Measurements from ENCODE around the gene ANTKMT.
A peak's percentile ranks its signal among the peaks of the same experiment; 100 is the strongest.
"Not testable (repeated sequence)": the region's sequence is repeated elsewhere in the genome, so short reads cannot be mapped to it uniquely, and the experiment has no call there.

ANTKMT gene

GRCh38 chr16:746637-747036 is 25.7 kb downstream of the ANTKMT start:
- no peak for DNase-seq

GRCh38 chr16:747978-748746 is 27.2 kb downstream of the ANTKMT start:
- no peak for DNase-seq

- DNase-seq, result no peak
These were observed 28.1 kb downstream of the ANTKMT start for GRCh38 chr16:749010-749409.

GRCh38 chr16:750485-750884 is 29.5 kb downstream of the ANTKMT start:
- DNase-seq, result no peak

- no peak for DNase-seq
These were observed 30.4 kb downstream of the ANTKMT start for GRCh38 chr16:751152-752006.

GRCh38 chr16:752007-752312 is 31.0 kb downstream of the ANTKMT start:
- no peak for DNase-seq

GRCh38 chr16:754121-754607 is 33.2 kb downstream of the ANTKMT start:
- not testable (repeated sequence) for DNase-seq

GRCh38 chr16:754656-755055 is 33.7 kb downstream of the ANTKMT start:
- peak; percentile 73 for DNase-seq

- peak; percentile 24 for DNase-seq
These were observed 35.5 kb downstream of the ANTKMT start for GRCh38 chr16:756428-756827.

- DNase-seq, result no peak
These were observed 38.4 kb downstream of the ANTKMT start for GRCh38 chr16:759110-759910.

- DNase-seq, result no peak
These were observed 39.1 kb downstream of the ANTKMT start for GRCh38 chr16:760065-760464.

GRCh38 chr16:760545-761343 is 39.8 kb downstream of the ANTKMT start, which contains the start of gene MSLN:
Gene MSLN (plus strand): TSS chr16:760734. CDS start chr16:762681, 1,947 bp downstream.
- DNase-seq, result no peak

- DNase-seq, result no peak
These were observed 40.9 kb downstream of the ANTKMT start for GRCh38 chr16:761625-762513.

- DNase-seq, result no peak
These were observed 41.8 kb downstream of the ANTKMT start for GRCh38 chr16:762595-763268.

- DNase-seq, result no peak
These were observed 42.6 kb downstream of the ANTKMT start for GRCh38 chr16:763369-764183.

- DNase-seq, result no peak
These were observed 43.3 kb downstream of the ANTKMT start for GRCh38 chr16:764184-764750.

- DNase-seq, result no peak
These were observed 44.0 kb downstream of the ANTKMT start for GRCh38 chr16:764848-765487.

GRCh38 chr16:765488-765865 is 44.5 kb downstream of the ANTKMT start:
- no peak for DNase-seq

All from suppressor macrophage treated with lipopolysaccharide for 4 hours (primary cell).